Tibial nerve (tissue), 4 donors: ENCODE results near the gene PAFAH1B2. TPM values are rescaled to one million over a fixed set of nuclear protein-coding genes. Genes with fewer than 3 reads are reported as not detected.

ENCODE experiments used
- DNase-seq, 2 donors: peaks; one replicate each; pipeline ENCODE4 v3.0.0-alpha.2; 2019; ENCODE audit warnings: low spot score in 2 of 2
- H3K27ac ChIP-seq, 4 donors: fragments of 200-600 bp; sonication (generic) in 3 of 4; one replicate each; pipeline ENCODE4 v1.5.1; 2017 to 2019; ENCODE audit warnings: mild to moderate bottlenecking in 1 of 4
- H3K27me3 ChIP-seq, 2 donors: fragments of 200-600 bp; sonication (generic) in 1 of 2; one replicate each; pipeline versions ENCODE4 v1.5.1 to v1.6.0; 2017 to 2019
- H3K36me3 ChIP-seq, 3 donors: fragments of 200-600 bp; sonication (generic); one replicate each; pipeline ENCODE4 v1.5.1; 2018 to 2019
- H3K4me1 ChIP-seq, 4 donors: fragments of 200-600 bp; sonication (generic) in 3 of 4; one replicate each; pipeline ENCODE4 v1.5.1; 2017 to 2019
- H3K4me3 ChIP-seq, 4 donors: fragments of 200-600 bp; sonication (generic) in 3 of 4; one replicate each; pipeline ENCODE4 v1.5.1; 2017 to 2019; ENCODE audit warnings: mild to moderate bottlenecking in 1 of 4, moderate library complexity in 1 of 4
- H3K9me3 ChIP-seq, 4 donors: fragments of 200-600 bp; sonication (generic) in 3 of 4; one replicate each; pipeline ENCODE4 v1.5.1; 2017 to 2019
- EP300 ChIP-seq, 2 donors: sonication (generic); formaldehyde crosslinking; IDR thresholded peaks; one replicate each; pipeline ENCODE4 v1.6.1; 2017; ENCODE audit warnings: antibody characterized with exemption in 2 of 2, mild to moderate bottlenecking in 1 of 2
- POLR2A ChIP-seq, 2 donors: fragments of 450-650 bp; IDR thresholded peaks; one replicate each; pipeline ENCODE4 v1.6.1; 2017; ENCODE audit warnings: antibody characterized with exemption in 2 of 2, mild to moderate bottlenecking in 2 of 2, moderate library complexity in 2 of 2
- WGBS, 2 donors: methylation state at CpG; one replicate each; pipeline ENCODE4 v1.1.5; 2018; 5-methylcytosine and 5-hydroxymethylcytosine counted together
- total RNA-seq, 4 donors: library from RNA; depleted of rRNA; stranded (reverse); fragments of >200 nt; gene quantifications; one replicate each; pipeline ENCODE4 v1.1.0, GENCODE V29; 2016
- TF ChIP-seq, protein P1 (sequence below), 5 experiments: fragments of 200-600 bp in 3 of 5; fragments of 450-650 bp in 2 of 5; sonication (generic) in 3 of 5; IDR thresholded peaks; one replicate each; pipeline ENCODE4 v1.5.1; 2016 to 2019; ENCODE audit warnings: antibody characterized with exemption in 5 of 5, mild to moderate bottlenecking in 3 of 5, moderate library complexity in 2 of 5

Gene PAFAH1B2
- total RNA-seq, 4 donors from 2014 or later, result 96.9 to 125 (median 109) TPM

DNA sequence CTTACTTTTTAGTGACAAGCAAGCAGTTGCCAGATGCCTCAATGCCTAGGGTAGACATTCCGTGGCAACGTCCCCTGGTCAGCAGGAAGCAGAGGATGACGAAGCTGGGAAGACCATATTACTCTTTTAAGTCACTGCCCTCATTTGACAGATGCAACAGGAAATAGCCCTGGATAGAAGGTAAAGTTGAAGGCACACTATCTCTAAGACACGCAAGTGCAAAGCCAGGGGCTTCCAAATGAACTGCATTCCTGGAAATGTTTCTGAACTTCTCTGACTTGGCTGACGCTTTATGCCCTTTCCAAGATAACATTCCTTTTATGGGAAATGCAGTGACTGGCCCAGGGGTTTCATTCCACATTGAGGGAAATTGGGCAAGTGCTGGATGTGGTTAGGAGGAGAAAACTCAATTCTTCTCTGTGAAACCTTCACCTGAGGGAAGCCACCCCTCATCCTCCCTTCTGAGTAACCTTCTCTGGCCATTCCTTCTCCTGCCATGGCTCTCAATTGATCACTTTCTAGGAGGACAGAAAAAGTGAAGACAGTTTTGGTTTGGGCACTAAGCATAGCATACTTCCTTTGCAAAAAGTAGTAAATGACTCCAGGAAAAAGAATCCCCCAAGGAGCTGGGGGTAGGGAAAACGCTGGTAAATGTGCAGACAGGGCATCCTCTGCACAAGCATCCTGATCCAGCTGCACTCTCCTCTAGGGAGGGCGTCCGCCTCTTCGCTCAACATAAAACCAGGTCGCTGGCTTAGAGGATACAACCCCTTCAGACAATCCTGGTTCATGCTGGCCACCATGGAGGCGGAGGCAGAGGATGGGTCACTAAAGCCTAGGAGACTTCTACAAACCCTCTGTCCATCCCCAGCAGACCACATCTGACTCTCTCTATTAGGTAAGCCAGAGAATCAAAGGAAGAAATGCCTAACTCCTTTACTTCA is 73.3 kb downstream of the PAFAH1B2 start:
- H3K4me3 ChIP-seq, result peak overlapping the region in 1 of 4 donors; percentile 6
- DNase-seq, result no peak
- TF ChIP-seq POLR2A (IDR thresholded peaks at IDR 0.05) (peak in 1 of 2 donors; percentile 26), EP300 (IDR thresholded peaks at IDR 0.05) (peak; percentile 29 to 81)
- TF ChIP-seq, protein P1, sequence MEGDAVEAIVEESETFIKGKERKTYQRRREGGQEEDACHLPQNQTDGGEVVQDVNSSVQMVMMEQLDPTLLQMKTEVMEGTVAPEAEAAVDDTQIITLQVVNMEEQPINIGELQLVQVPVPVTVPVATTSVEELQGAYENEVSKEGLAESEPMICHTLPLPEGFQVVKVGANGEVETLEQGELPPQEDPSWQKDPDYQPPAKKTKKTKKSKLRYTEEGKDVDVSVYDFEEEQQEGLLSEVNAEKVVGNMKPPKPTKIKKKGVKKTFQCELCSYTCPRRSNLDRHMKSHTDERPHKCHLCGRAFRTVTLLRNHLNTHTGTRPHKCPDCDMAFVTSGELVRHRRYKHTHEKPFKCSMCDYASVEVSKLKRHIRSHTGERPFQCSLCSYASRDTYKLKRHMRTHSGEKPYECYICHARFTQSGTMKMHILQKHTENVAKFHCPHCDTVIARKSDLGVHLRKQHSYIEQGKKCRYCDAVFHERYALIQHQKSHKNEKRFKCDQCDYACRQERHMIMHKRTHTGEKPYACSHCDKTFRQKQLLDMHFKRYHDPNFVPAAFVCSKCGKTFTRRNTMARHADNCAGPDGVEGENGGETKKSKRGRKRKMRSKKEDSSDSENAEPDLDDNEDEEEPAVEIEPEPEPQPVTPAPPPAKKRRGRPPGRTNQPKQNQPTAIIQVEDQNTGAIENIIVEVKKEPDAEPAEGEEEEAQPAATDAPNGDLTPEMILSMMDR (IDR thresholded peaks at IDR 0.05), result no peak
- no peaks in the 10 kb centered on the region for H3K9me3 ChIP-seq
- H3K27me3 ChIP-seq, result no peaks in the 10 kb centered on the region
- peaks cover 0 to 64% (median 16%) of the 10 kb centered on the region in 3 donors for H3K36me3 ChIP-seq
- peak overlapping the region; percentile 75 to 93 (median 87) for H3K27ac ChIP-seq
- WGBS, 2 donors, result 66 to 69% methylated on average over 11 of the region's 11 CpGs
- H3K4me1 ChIP-seq, result peaks cover 10 to 68% (median 38%) of the 10 kb centered on the region in 4 donors

DNA sequence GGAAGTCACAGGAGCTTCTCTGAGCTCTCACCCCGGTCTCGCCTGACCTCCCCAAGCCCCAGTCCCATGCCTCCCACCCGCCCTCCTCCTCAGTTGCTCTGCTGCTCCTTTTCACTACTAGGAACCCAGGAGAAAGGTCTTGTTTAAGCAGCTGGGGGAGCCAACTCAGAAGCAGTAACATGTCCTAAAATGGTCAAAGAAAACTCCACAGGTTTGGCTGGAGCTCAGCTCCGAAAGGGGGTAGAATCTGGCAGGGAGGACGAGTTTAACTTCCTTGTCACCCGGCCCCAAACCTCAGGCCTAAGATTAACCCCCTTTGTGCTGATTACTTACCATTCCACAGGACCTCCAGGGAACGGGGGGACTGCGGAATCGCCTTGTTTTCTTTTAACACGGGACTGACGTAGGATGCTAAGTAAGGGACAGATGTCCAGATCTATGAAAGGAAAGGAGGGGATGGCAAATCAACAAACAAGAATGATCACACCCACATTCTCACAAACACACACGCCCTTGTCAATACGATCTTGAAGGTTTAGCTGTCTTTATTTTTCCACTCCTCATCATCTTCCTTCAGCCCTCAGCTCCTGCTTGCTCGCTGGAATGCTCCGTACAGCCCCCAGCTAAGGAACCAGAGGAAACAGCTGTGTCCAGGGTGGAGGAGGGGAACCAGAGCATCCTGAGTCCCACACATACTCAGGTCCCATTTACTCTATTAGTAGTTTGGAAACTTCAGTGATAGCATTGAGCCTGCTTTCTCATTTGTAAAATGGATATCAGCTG is 74.2 kb downstream of the PAFAH1B2 start:
- Histone ChIP-seq H3K27me3 (no peaks in the 10 kb centered on the region), H3K36me3 (peaks cover 0 to 63% (median 16%) of the 10 kb centered on the region in 3 donors), H3K27ac (peak overlapping the region; percentile 75 to 93 (median 87)), H3K4me3 (peak overlapping the region in 1 of 4 donors; percentile 6), H3K9me3 (no peaks in the 10 kb centered on the region), H3K4me1 (peaks cover 10 to 77% (median 44%) of the 10 kb centered on the region in 4 donors)
- no peak for DNase-seq
- TF ChIP-seq EP300 (IDR thresholded peaks at IDR 0.05) (peak; percentile 26 to 56), POLR2A (IDR thresholded peaks at IDR 0.05) (peak in 1 of 2 donors; percentile 15)
- TF ChIP-seq, protein P1 (IDR thresholded peaks at IDR 0.05), result no peak
- 57 to 67% methylated on average over 15 of the region's 15 CpGs for WGBS, 2 donors

DNA sequence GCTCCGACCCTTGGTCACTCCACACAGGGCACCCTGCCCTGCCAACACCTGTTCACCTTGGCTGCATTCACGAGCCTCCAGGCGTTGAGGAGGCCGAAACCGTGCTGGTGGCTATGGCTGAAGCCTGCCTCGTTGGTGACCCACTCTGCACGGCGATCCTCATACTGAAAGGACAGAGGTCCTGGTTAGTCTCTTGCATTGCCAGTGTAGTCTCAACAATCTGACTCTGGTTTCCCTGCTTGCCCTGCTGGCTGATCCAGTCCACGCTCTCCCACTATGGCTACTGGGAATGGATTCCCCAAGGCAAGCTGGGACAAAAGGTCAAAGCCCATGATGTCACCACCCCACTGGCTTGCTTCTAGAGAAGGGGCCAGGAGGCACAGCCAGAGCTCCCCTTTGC is 74.9 kb downstream of the PAFAH1B2 start:
- Histone ChIP-seq H3K4me3 (no peak overlapping the region), H3K4me1 (peaks cover 10 to 82% (median 44%) of the 10 kb centered on the region in 4 donors), H3K27ac (peak overlapping the region; percentile 75 to 93 (median 87)), H3K36me3 (peaks cover 0 to 63% (median 16%) of the 10 kb centered on the region in 3 donors), H3K27me3 (no peaks in the 10 kb centered on the region), H3K9me3 (no peaks in the 10 kb centered on the region)
- TF ChIP-seq EP300 (IDR thresholded peaks at IDR 0.05), result no peak
- no peak for TF ChIP-seq POLR2A (IDR thresholded peaks at IDR 0.05)
- TF ChIP-seq, protein P1 (IDR thresholded peaks at IDR 0.05), result no peak
- WGBS, 2 donors, result 89 to 92% methylated on average over 9 of the region's 9 CpGs
- DNase-seq, result no peak

DNA sequence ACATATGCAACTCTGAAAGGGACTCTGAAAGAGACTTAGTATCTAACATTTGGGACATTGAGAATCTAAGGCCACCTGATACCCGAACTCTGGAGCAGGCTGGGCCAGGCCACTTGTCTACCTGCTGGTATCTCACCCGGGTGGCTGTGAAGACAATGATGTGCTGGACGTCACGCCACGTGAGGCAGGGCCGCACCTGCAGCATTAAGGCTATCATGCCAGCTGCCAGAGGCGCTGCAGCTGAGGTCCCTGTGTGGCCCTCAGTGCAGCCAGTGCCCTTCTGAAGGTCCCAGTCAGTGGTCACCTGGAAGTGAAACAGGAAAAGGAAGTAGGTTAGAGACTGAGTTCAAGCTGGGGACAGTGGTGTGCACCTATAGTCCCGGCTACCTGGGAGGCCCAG is 75.4 kb downstream of the PAFAH1B2 start:
- TF ChIP-seq, protein P1 (IDR thresholded peaks at IDR 0.05), result no peak
- DNase-seq, result no peak
- H3K4me1 ChIP-seq, result peaks cover 10 to 87% (median 44%) of the 10 kb centered on the region in 4 donors
- H3K27ac ChIP-seq, result peak overlapping the region; percentile 75 to 93 (median 87)
- 89 to 97% methylated on average over 6 to 8 of the region's 8 CpGs for WGBS, 2 donors
- H3K27me3 ChIP-seq, result no peaks in the 10 kb centered on the region
- no peaks in the 10 kb centered on the region for H3K9me3 ChIP-seq
- H3K4me3 ChIP-seq, result no peak overlapping the region
- H3K36me3 ChIP-seq, result peaks cover 0 to 63% (median 16%) of the 10 kb centered on the region in 3 donors
